ENCODE measurements around the gene SLC2A13.

The SLC2A13 gene

GRCh38 chr12:40016980-40017379, 88.9 kb downstream of the SLC2A13 start:
- TF ChIP-seq CTCF (conservative IDR thresholded peaks at IDR 0.05; ENCODE audit: low read depth, low read length), result no peak
- peak; percentile 76 for DNase-seq (ENCODE audit: low read depth)
- no peak overlapping the region for H3K4me3 ChIP-seq (ENCODE audit: low read depth, low read length)

GRCh38 chr12:40015881-40016280, 90.0 kb downstream of the SLC2A13 start:
- no peak overlapping the region for H3K4me3 ChIP-seq (ENCODE audit: low read depth, low read length)
- TF ChIP-seq CTCF (conservative IDR thresholded peaks at IDR 0.05; ENCODE audit: low read depth, low read length), result no peak
- DNase-seq (ENCODE audit: low read depth), result no peak

- TF ChIP-seq CTCF (conservative IDR thresholded peaks at IDR 0.05; ENCODE audit: low read depth, low read length), result no peak
- DNase-seq (ENCODE audit: low read depth), result no peak
- H3K4me3 ChIP-seq (ENCODE audit: low read depth, low read length), result no peak overlapping the region
Observed at GRCh38 chr12:40015345-40015744, 90.5 kb downstream of the SLC2A13 start.

GRCh38 chr12:40013847-40014246, 92.0 kb downstream of the SLC2A13 start:
- no peak for DNase-seq (ENCODE audit: low read depth)
- H3K4me3 ChIP-seq (ENCODE audit: low read depth, low read length), result no peak overlapping the region
- no peak for TF ChIP-seq CTCF (conservative IDR thresholded peaks at IDR 0.05; ENCODE audit: low read depth, low read length)

- H3K4me3 ChIP-seq (ENCODE audit: low read depth, low read length), result no peak overlapping the region
- no peak for TF ChIP-seq CTCF (conservative IDR thresholded peaks at IDR 0.05; ENCODE audit: low read depth, low read length)
- no peak for DNase-seq (ENCODE audit: low read depth)
Observed at GRCh38 chr12:40013292-40013691, 92.6 kb downstream of the SLC2A13 start.

GRCh38 chr12:40012711-40013110, 93.2 kb downstream of the SLC2A13 start:
- no peak for DNase-seq (ENCODE audit: low read depth)
- no peak overlapping the region for H3K4me3 ChIP-seq (ENCODE audit: low read depth, low read length)
- TF ChIP-seq CTCF (conservative IDR thresholded peaks at IDR 0.05; ENCODE audit: low read depth, low read length), result no peak

GRCh38 chr12:40011775-40012129, 94.1 kb downstream of the SLC2A13 start:
- no peak for TF ChIP-seq CTCF (conservative IDR thresholded peaks at IDR 0.05; ENCODE audit: low read depth, low read length)
- no peak for DNase-seq (ENCODE audit: low read depth)
- H3K4me3 ChIP-seq (ENCODE audit: low read depth, low read length), result no peak overlapping the region

Data from choroid plexus epithelial cell (primary cell).